Mesothelial cell of epicardium (in vitro differentiated cells): ENCODE measurements around the gene PRSS33. TPM values are rescaled to one million over a fixed set of nuclear protein-coding genes. Genes with fewer than 3 reads are reported as not detected.

Experiments
- DNase-seq, 2 experiments: peaks; one replicate each; pipeline ENCODE4 v3.0.0; 2021; ENCODE audit warnings: low spot score in 2 of 2; ENCODE audit not compliant: unreplicated experiment in 2 of 2
- H3K27ac Mint-ChIP-seq: 2 replicates; pipeline ENCODE4 v1.8.0; 2021; ENCODE audit warnings: mixed read lengths
- H3K27me3 Mint-ChIP-seq: 2 replicates; pipeline ENCODE4 v1.8.0; 2021; ENCODE audit warnings: low read depth, mixed read lengths
- H3K36me3 Mint-ChIP-seq: 2 replicates; pipeline ENCODE4 v1.8.0; 2021; ENCODE audit warnings: mixed read lengths
- H3K4me1 Mint-ChIP-seq: 2 replicates; pipeline ENCODE4 v1.8.0; 2021; ENCODE audit warnings: mixed read lengths
- H3K4me3 Mint-ChIP-seq: 2 replicates; pipeline ENCODE4 v1.8.0; 2021; ENCODE audit warnings: mild to moderate bottlenecking, moderate library complexity, mixed read lengths
- H3K9me3 Mint-ChIP-seq: 2 replicates; pipeline ENCODE4 v1.8.0; 2021; ENCODE audit warnings: mixed read lengths
- total RNA-seq: library from RNA; stranded (reverse); gene quantifications from 3 replicates; pipeline ENCODE4 v1.2.1, GENCODE V29; 2021
- TF ChIP-seq, protein P1 (sequence below): fragments of 200-600 bp; sonication (generic); IDR thresholded peaks from one replicate; pipeline ENCODE4 v1.5.0; 2021; ENCODE audit warnings: antibody characterized with exemption; ENCODE audit not compliant: unreplicated experiment

Gene PRSS33
- total RNA-seq, 1 donor from 2014 or later = not detected

- H3K36me3 Mint-ChIP-seq = no peaks in the 10 kb centered on the region
- peaks cover 11% of the 10 kb centered on the region for H3K27me3 Mint-ChIP-seq
- TF ChIP-seq, protein P1, sequence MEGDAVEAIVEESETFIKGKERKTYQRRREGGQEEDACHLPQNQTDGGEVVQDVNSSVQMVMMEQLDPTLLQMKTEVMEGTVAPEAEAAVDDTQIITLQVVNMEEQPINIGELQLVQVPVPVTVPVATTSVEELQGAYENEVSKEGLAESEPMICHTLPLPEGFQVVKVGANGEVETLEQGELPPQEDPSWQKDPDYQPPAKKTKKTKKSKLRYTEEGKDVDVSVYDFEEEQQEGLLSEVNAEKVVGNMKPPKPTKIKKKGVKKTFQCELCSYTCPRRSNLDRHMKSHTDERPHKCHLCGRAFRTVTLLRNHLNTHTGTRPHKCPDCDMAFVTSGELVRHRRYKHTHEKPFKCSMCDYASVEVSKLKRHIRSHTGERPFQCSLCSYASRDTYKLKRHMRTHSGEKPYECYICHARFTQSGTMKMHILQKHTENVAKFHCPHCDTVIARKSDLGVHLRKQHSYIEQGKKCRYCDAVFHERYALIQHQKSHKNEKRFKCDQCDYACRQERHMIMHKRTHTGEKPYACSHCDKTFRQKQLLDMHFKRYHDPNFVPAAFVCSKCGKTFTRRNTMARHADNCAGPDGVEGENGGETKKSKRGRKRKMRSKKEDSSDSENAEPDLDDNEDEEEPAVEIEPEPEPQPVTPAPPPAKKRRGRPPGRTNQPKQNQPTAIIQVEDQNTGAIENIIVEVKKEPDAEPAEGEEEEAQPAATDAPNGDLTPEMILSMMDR = no peak
- H3K27ac Mint-ChIP-seq = no peak overlapping the region
- no peaks in the 10 kb centered on the region for H3K4me1 Mint-ChIP-seq
- DNase-seq = no peak
- no peak overlapping the region for H3K4me3 Mint-ChIP-seq
- H3K9me3 Mint-ChIP-seq = no peaks in the 10 kb centered on the region
Observed at GRCh38 chr16:2819939-2820835, 32.8 kb upstream of the PRSS33 start.

DNA sequence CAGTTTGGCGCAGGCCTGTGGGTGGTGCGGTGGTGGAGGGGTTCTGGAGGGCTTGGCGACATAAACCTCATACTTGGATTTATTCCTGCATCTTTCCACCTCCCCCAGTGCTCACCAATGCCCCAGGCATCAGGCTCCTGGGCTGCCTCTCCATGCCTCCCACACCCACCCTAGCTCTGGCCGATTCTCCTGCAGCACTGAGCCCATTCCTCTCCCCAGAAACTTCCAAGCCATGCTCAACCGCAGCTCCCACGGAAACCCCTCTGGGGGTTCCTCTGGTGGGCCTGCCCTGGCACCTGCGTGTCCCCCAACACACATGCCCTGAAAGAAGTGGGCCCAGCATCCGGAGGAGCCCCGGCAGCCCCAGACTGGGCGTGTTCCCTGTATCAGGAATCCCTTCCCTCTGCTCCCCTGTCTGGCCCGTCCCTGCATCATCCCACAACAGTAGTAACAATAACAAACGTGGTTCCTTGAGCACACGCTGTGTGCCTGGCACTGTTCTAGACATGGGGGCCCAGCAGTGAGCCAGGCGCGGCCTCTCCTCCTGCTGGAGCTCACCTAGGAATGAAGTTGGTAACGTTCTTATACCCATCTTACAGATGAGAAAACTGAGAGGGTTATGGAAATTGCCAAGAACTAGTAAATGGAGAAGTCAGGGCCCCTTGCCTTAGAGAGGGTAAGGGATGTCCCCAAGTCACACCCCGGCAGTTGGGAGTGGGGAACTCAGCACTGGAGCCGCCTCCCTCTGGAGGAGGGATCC, 32.0 kb upstream of the PRSS33 start:
- Mint-ChIP-seq H3K27me3 (peaks cover 14% of the 10 kb centered on the region), H3K9me3 (no peaks in the 10 kb centered on the region)
- DNase-seq = no peak

DNA sequence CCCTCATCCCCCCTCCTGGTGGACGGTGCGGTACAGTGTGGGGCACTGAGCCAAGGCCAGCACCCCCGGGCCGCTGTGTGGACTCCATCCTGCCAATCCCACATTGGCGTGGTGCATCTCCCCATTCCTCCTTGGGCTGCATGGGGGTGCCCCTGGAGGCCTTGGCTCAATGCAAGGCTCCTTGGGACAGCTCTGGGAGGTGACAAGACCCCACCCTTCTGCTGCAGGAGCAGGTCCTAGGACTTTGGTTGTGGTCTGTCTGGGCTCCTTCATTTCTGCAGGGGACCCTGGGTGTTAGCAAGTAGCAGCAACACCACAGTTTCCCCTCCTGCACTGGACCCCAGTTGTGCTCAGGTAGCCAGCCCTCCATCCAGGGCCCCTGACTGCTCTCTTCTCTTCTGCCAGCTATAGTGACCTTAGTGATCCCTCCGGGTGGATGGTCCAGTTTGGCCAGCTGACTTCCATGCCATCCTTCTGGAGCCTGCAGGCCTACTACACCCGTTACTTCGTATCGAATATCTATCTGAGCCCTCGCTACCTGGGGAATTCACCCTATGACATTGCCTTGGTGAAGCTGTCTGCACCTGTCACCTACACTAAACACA, 31.0 kb upstream of the PRSS33 start:
- DNase-seq = no peak
- H3K27me3 Mint-ChIP-seq = peaks cover 13% of the 10 kb centered on the region
- H3K4me3 Mint-ChIP-seq = no peak overlapping the region
- no peaks in the 10 kb centered on the region for H3K4me1 Mint-ChIP-seq
- TF ChIP-seq, protein P1 = no peak
- no peaks in the 10 kb centered on the region for H3K36me3 Mint-ChIP-seq
- H3K27ac Mint-ChIP-seq = no peak overlapping the region
- no peaks in the 10 kb centered on the region for H3K9me3 Mint-ChIP-seq

More for the DNA sequence above, 32.0 kb upstream of the PRSS33 start:
- Mint-ChIP-seq H3K4me1 (no peaks in the 10 kb centered on the region), H3K27ac (no peak overlapping the region), H3K4me3 (no peak overlapping the region), H3K36me3 (no peaks in the 10 kb centered on the region)
- TF ChIP-seq, protein P1 = no peak

DNA sequence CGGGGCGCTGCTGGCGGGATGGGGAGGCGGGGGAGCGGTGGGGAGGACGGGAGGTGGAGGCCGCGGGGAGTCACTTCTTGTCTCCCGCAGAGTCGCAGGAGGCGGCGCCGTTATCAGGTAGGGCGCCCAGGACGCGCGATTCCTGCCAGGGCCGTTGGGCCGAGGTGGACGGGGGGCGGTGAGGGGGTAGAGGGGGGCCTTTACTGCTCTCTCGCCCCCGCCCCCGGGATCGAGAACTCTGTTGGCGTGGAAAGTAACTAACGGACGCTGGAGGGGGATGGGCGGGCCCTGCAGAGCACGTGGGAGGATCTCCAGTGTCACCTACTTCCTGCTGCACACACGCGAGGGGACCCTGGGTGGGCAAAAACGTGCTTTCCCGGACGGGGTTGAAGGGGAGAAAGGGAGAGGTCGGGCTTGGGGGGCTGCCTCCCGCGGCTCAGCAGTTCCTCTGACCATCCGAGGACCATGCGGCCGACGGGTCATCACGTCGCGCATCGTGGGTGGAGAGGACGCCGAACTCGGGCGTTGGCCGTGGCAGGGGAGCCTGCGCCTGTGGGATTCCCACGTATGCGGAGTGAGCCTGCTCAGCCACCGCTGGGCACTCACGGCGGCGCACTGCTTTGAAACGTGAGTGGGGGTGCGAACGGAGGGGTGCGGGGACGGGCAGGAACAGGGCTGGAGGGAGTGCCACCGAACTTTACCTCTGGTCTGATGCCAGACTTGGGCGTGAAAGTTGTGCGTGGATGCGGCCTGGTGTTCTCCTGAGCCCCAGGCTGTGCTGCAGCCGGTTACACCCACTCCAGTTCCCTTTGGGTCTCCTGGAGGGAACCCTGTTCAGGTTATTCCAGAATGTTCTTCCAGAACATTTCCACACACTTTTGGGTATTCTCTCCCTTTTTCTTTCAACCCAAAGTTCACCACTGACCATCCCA, 30.2 kb upstream of the PRSS33 start:
- no peak for DNase-seq
- H3K4me1 Mint-ChIP-seq = no peaks in the 10 kb centered on the region
- H3K4me3 Mint-ChIP-seq = no peak overlapping the region
- H3K36me3 Mint-ChIP-seq = no peaks in the 10 kb centered on the region
- H3K9me3 Mint-ChIP-seq = no peaks in the 10 kb centered on the region
- H3K27ac Mint-ChIP-seq = no peak overlapping the region
- peaks cover 12% of the 10 kb centered on the region for H3K27me3 Mint-ChIP-seq
- TF ChIP-seq, protein P1 = no peak
